HUES48 (cell line): ENCODE measurements around the gene SMCHD1.

ENCODE experiments used
- H3K27ac ChIP-seq: one replicate; pipeline ENCODE4 v1.7.0; 2013; ENCODE audit warnings: low read depth, low read length, inconsistent platforms
- H3K27me3 ChIP-seq: 2 replicates; pipeline ENCODE4 v1.6.1; 2013; ENCODE audit warnings: mild to moderate bottlenecking, low read length; ENCODE audit not compliant: control insufficient read depth, insufficient read depth
- H3K36me3 ChIP-seq: 2 replicates; pipeline ENCODE4 v1.6.1; 2013; ENCODE audit warnings: low read length; ENCODE audit not compliant: control insufficient read depth, insufficient read depth
- H3K4me1 ChIP-seq: 2 replicates; pipeline ENCODE4 v1.6.1; 2013; ENCODE audit warnings: mild to moderate bottlenecking, low read length; ENCODE audit not compliant: control insufficient read depth, insufficient read depth
- H3K4me3 ChIP-seq: 2 replicates; pipeline ENCODE4 v1.5.1; 2013; ENCODE audit warnings: mild to moderate bottlenecking, low read depth, low read length
- H3K9ac ChIP-seq: 2 replicates; pipeline ENCODE4 v1.6.1; 2013; ENCODE audit warnings: mild to moderate bottlenecking, low read depth, low read length, moderate library complexity
- H3K9me3 ChIP-seq: 2 replicates; pipeline ENCODE4 v1.6.1; 2013; ENCODE audit warnings: low read length; ENCODE audit not compliant: control insufficient read depth, insufficient read depth

Gene SMCHD1

DNA sequence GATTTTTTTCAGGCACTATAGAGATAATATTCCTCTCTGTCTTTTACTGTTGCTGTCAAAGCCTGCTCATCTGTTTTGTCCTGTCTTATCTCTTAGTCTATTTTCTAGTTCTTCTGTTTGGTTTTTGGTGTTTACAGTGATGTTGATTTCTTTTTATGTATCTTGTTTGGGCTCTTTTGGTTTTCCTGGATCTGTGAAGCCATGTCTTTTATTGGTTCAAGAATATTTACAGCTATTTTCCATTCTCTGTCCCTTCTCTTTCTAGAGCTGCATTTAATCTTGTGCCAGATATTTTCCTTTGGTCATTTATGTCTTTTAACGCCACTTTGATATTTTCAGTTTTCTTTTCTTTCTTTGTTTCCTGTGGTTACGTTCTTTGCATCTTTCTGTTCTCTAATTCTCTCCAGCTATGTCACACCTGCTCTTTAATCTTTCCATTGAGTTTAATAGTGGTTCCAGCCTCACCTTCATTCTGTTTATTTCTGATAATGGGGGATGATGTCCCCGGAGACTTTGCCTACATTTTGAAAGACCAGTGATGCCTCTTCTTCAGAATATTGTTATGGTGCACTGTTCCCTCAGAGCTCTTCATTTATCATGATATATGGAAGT lies 32.0 kb downstream of the SMCHD1 start:
- Histone ChIP-seq H3K27ac (no peak overlapping the region), H3K27me3 (no peaks in the 10 kb centered on the region), H3K4me1 (no peaks in the 10 kb centered on the region), H3K36me3 (peaks cover 49% of the 10 kb centered on the region), H3K4me3 (no peak overlapping the region), H3K9me3 (no peaks in the 10 kb centered on the region), H3K9ac (no peak overlapping the region)

DNA sequence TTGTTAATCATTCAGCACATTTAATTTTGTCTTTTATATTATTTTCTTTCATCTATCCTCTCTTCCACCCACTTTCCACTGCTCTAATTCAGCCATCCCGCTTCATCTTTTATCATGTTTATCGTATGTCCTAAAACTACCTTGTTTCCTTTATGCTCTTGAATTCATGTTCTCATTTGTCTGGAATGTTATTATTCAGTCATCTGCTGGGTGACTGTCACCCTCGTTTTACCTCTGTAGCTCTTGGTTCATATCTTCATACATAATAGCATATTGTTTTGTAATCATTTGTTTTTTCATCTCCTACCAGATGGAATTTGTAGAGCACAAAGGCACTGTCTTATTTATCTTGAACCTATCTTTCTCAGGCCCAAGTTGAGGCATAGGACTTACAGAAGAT lies 37.0 kb downstream of the SMCHD1 start:
- no peak overlapping the region for H3K9ac ChIP-seq
- H3K4me1 ChIP-seq: no peaks in the 10 kb centered on the region
- peaks cover 79% of the 10 kb centered on the region for H3K36me3 ChIP-seq
- no peaks in the 10 kb centered on the region for H3K9me3 ChIP-seq
- H3K27me3 ChIP-seq: no peaks in the 10 kb centered on the region
- no peak overlapping the region for H3K4me3 ChIP-seq
- H3K27ac ChIP-seq: no peak overlapping the region

DNA sequence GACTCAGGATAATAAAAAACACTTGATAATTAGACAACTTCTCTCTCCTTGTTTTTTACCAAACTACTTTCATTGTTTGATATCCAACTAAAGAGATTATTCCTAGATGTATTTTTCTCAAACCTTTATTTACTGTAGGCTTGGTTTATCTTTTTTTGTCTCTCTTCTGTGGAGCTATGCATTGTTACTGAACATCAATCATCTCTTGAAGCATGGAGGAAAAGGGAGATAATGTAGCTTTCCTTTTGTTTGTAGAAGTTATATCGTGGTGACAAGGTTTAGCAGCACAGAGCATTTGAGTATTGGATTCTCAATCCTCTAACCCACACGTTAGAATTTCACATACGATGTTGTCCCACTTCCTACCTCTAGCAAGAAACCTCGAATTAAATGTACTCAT lies 41.7 kb downstream of the SMCHD1 start:
- Histone ChIP-seq H3K36me3 (peaks cover 91% of the 10 kb centered on the region), H3K4me1 (no peaks in the 10 kb centered on the region), H3K9ac (no peak overlapping the region), H3K27me3 (no peaks in the 10 kb centered on the region), H3K27ac (no peak overlapping the region), H3K4me3 (no peak overlapping the region), H3K9me3 (no peaks in the 10 kb centered on the region)

DNA sequence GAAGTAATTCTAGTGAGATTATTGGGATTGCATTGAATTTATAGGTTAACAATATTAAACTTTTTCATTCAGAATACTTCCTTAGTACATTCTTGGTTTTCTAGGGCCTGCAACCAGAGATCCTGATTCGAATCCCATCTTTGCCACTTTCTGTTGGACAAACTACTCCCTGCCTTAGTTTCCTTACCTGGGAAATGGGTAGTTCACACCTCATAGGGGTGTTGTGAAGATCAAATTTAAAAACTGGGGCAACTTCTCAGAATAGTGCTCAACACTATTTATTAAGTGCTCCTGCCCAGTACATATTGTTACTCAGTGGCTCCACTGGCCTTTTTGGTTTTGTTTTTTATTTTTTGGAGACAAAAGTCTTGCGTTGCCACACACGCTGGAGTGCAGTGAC lies 43.5 kb downstream of the SMCHD1 start:
- no peak overlapping the region for H3K4me3 ChIP-seq
- H3K27me3 ChIP-seq: no peaks in the 10 kb centered on the region
- H3K27ac ChIP-seq: no peak overlapping the region
- H3K4me1 ChIP-seq: no peaks in the 10 kb centered on the region
- H3K36me3 ChIP-seq: peaks cover 93% of the 10 kb centered on the region
- H3K9ac ChIP-seq: no peak overlapping the region
- H3K9me3 ChIP-seq: no peaks in the 10 kb centered on the region

DNA sequence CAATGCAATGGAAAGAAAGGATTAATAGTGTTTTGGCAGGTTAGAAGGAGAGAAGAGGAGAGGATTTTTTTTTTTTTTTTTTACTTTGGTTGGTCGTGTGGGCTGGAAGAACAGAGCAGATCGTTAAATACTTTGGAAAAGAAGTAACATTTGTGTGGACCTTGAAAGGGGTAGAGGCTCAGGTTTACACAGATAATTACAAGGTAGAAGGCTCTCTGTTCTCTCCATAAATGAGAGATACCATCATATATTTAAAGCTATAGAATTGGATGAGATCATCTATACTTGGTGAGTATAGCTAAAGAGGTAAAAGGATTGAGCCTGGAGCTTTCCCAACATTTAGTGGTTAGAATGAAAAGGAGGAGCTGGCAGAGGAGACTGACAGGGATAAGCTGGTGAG lies 49.0 kb downstream of the SMCHD1 start:
- peaks cover 78% of the 10 kb centered on the region for H3K36me3 ChIP-seq
- H3K27me3 ChIP-seq: no peaks in the 10 kb centered on the region
- no peak overlapping the region for H3K4me3 ChIP-seq
- H3K4me1 ChIP-seq: no peaks in the 10 kb centered on the region
- no peak overlapping the region for H3K27ac ChIP-seq
- no peak overlapping the region for H3K9ac ChIP-seq
- H3K9me3 ChIP-seq: no peaks in the 10 kb centered on the region

DNA sequence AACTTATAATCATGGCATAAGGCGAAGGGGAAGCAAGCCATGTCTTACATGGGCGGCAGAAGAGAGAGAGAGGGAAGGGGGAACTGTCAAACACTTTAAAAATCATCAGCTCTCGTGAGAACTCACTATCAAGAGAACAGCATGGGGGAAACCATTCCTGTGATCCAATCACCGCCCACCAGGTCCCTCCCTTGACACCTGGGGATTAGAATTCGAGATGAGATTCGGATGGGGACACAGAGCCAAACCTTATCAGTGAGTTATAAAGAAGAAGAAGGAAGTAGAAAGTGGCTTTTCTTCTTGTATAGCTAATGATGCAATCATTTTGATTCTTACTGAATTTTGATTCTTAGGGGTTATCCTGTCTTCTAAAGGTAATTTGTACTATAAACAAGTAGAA lies 51.4 kb downstream of the SMCHD1 start:
- H3K9ac ChIP-seq: no peak overlapping the region

DNA sequence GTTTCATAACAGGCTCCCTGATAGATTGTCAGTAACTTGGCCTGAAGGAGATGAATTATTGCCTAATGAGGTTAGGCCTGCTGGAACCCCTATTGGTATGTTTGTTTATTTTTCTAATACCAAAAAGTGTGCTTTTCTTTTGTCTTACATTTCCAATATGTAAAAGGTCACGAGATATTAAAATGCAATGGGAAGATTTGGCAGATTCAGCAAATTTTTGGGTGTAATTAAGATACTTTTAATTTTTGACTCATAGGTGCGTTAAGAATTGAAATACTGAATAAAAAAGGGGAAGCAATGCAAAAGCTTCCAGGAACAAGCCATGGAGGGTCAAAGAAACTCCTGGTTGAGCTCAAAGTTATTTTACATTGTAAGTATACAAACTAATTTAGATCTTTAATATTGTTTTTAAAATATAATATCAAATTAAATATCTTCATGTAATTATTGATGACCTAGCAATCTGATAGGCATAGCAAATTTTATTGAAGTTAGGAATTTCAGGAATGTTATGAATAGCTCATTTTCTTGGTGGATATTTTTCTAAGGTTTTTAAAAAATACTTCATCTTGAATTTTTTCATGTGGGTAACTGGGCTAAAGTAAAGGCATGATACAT lies 52.1 kb downstream of the SMCHD1 start:
- no peak overlapping the region for H3K9ac ChIP-seq
- H3K27me3 ChIP-seq: no peaks in the 10 kb centered on the region
- no peak overlapping the region for H3K4me3 ChIP-seq
- H3K36me3 ChIP-seq: peaks cover 70% of the 10 kb centered on the region
- peaks cover 9% of the 10 kb centered on the region; the same call in 1 of the 2 replicates for H3K4me1 ChIP-seq
- no peaks in the 10 kb centered on the region for H3K9me3 ChIP-seq
- H3K27ac ChIP-seq: no peak overlapping the region

More for the DNA sequence above, 51.4 kb downstream of the SMCHD1 start:
- Histone ChIP-seq H3K9me3 (no peaks in the 10 kb centered on the region), H3K36me3 (peaks cover 71% of the 10 kb centered on the region), H3K27ac (no peak overlapping the region), H3K4me3 (no peak overlapping the region), H3K4me1 (peaks cover 9% of the 10 kb centered on the region; the same call in 1 of the 2 replicates), H3K27me3 (no peaks in the 10 kb centered on the region)

DNA sequence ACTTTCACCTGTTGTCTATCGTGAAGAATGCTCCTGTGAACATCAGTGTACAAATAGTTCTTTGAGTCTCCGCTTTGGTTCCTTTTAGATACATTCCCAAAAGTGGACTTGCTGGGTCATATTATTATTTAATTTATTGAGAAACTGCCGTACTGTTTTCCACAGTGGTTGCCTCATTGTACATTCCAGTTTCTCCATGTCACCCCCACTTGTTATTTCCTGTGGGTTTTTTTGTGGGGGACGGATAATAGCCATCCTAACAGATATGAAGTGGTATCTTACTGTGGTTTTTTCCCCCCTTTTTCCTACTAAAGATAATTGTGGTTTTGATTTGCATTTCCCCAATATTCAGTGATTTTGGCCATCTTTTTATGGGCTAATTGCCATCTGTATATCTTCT lies 53.8 kb downstream of the SMCHD1 start:
- H3K27ac ChIP-seq: no peak overlapping the region
- no peak overlapping the region for H3K9ac ChIP-seq
- no peak overlapping the region for H3K4me3 ChIP-seq
- peaks cover 61% of the 10 kb centered on the region for H3K36me3 ChIP-seq
- H3K4me1 ChIP-seq: peaks cover 12% of the 10 kb centered on the region
- no peaks in the 10 kb centered on the region for H3K27me3 ChIP-seq
- no peaks in the 10 kb centered on the region for H3K9me3 ChIP-seq

DNA sequence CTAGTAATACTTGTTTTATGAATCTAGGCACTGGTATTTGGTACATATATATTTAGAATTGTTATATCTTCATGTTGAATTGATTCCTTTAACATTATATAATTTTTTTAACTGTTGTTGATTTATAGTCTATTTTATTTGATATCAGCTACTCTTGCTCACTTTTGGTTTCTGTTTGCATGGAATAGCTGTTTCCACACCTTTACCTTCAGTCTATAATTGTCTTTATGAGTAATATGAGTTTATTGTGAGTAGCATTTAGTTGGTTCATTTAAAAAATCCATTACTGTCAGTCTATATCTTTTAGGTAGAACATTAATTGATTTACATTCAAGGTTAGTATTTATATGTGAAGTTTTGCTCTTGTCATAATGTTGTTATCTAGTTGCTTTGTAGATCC lies 58.6 kb downstream of the SMCHD1 start:
- Histone ChIP-seq H3K4me1 (peaks cover 22% of the 10 kb centered on the region), H3K27me3 (no peaks in the 10 kb centered on the region), H3K4me3 (no peak overlapping the region), H3K36me3 (peaks cover 50% of the 10 kb centered on the region), H3K27ac (no peak overlapping the region), H3K9me3 (no peaks in the 10 kb centered on the region), H3K9ac (no peak overlapping the region)

DNA sequence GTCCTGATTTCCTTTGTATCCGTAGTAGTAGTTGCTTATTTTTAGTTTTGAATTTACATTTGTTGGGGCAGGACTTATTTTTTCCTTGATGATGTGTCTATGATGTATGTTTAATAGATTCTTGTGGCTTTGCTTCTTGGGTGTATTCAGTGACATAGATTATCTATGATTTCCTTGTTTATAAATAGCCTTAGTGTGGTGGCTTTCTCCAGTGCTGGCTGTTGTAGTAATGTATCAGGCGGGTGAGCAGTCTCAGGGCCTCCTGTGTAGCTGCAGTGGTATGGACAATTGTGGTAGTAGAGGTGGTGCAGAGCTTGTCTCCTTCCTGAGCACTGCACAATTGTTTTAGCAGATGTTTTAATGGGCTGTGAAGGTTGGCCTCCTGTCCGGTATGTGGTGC lies 60.5 kb downstream of the SMCHD1 start:
- no peak overlapping the region for H3K4me3 ChIP-seq
- H3K9ac ChIP-seq: no peak overlapping the region
- no peaks in the 10 kb centered on the region for H3K27me3 ChIP-seq
- H3K36me3 ChIP-seq: peaks cover 50% of the 10 kb centered on the region
- no peak overlapping the region for H3K27ac ChIP-seq
- peaks cover 12% of the 10 kb centered on the region for H3K4me1 ChIP-seq
- no peaks in the 10 kb centered on the region for H3K9me3 ChIP-seq

DNA sequence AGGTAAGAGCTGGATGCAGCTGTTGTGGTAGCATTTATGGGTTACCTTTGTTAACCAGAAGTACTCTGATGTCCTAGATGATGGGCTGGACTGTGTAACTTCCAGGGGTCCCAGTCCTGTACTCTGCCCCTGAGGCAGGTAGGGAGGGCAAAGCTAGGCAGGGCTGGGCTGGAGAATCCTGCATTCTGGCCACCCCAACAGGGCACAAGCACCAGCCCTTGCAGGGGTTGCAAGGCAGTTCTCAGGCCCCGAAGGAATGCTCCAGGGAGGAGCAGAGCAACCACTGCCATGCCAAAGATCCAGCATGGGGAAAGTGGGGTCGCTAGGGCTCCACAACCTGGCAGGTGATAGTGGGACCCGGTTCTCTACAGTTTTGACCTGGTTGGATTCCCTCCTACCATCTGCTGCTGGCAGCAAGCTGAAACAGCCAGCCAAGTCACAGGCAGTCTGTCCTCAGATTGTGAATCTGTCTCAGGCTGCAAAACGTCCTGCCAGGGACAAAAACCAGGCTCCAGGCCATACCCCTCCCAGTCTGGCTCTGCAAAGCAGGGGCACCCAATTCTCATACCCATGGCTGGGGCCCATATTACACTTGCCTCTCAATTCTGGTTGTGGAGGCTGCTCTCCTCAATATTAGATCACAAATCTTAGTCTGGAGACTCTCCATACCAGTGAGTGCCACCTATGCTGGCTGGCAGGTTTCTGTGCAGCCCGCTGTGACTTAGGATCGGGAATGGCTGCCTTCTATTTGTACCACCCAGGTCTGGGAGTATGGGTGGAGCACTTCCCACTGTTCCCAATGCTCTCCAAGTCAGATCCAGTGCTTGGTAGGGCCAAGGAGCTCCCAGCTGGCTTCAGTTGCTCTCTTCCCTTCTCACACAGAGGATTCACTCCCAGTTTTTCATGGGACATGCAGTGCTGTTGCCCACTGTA lies 61.1 kb downstream of the SMCHD1 start:
- H3K27me3 ChIP-seq: no peaks in the 10 kb centered on the region
- no peak overlapping the region for H3K9ac ChIP-seq
- H3K4me3 ChIP-seq: no peak overlapping the region
- H3K9me3 ChIP-seq: no peaks in the 10 kb centered on the region
- H3K27ac ChIP-seq: no peak overlapping the region
- peaks cover 12% of the 10 kb centered on the region for H3K4me1 ChIP-seq
- peaks cover 51% of the 10 kb centered on the region for H3K36me3 ChIP-seq
